PC-9 (cell line): ENCODE data around the gene HNRNPF.

ENCODE experiments used
- EZH2 ChIP-seq: fragments of 200-600 bp; sonication (generic); IDR thresholded peaks from 2 replicates; pipeline ENCODE4 v1.8.0; 2017; ENCODE audit warnings: antibody characterized with exemption, low read depth
- TF ChIP-seq, protein P1 (sequence below): fragments of 200-600 bp; sonication (generic); conservative IDR thresholded peaks from 2 replicates; pipeline ENCODE4 v1.6.1; 2017; ENCODE audit warnings: mixed run types, antibody characterized with exemption, mild to moderate bottlenecking, moderate library complexity

- TF ChIP-seq EZH2: no peak
- TF ChIP-seq, protein P1, sequence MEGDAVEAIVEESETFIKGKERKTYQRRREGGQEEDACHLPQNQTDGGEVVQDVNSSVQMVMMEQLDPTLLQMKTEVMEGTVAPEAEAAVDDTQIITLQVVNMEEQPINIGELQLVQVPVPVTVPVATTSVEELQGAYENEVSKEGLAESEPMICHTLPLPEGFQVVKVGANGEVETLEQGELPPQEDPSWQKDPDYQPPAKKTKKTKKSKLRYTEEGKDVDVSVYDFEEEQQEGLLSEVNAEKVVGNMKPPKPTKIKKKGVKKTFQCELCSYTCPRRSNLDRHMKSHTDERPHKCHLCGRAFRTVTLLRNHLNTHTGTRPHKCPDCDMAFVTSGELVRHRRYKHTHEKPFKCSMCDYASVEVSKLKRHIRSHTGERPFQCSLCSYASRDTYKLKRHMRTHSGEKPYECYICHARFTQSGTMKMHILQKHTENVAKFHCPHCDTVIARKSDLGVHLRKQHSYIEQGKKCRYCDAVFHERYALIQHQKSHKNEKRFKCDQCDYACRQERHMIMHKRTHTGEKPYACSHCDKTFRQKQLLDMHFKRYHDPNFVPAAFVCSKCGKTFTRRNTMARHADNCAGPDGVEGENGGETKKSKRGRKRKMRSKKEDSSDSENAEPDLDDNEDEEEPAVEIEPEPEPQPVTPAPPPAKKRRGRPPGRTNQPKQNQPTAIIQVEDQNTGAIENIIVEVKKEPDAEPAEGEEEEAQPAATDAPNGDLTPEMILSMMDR: no peak
These were observed 21.3 kb downstream of the HNRNPF start for GRCh38 chr10:43387678-43388032.
